Body of pancreas (tissue), 4 donors: Measurements from ENCODE around the gene NKX1-2. TPM values are rescaled to one million over a fixed set of nuclear protein-coding genes. Genes with fewer than 3 reads are reported as not detected.
"Not testable (repeated sequence)": the region's sequence is repeated elsewhere in the genome, so short reads cannot be mapped to it uniquely, and the experiment has no call there.

ENCODE experiments used
- ATAC-seq: fragments of 150-250 bp; one replicate; pipeline ENCODE4 v1.9.1; 2016
- DNase-seq, 4 donors: peaks; one replicate each; pipeline ENCODE4 v3.0.0-alpha.2; 2019
- H3K27ac ChIP-seq, 4 donors: fragments of 200-600 bp; sonication (generic); 1 replicate in 3 of 4; 2 replicates in 1 of 4; pipeline versions ENCODE4 v1.5.1 to v1.6.1; 2016 to 2019; ENCODE audit warnings: mild to moderate bottlenecking in 1 of 4, mixed read lengths in 1 of 4, moderate library complexity in 1 of 4
- H3K27me3 ChIP-seq, 2 donors: fragments of 200-600 bp; sonication (generic); one replicate each; pipeline ENCODE4 v1.6.0; 2016; ENCODE audit warnings: mild to moderate bottlenecking in 1 of 2
- H3K36me3 ChIP-seq, 2 donors: fragments of 200-600 bp; sonication (generic); replicated peaks in 1 of 2; 2 replicates each; pipeline ENCODE4 v1.5.1; 2016; ENCODE audit warnings: low read depth in 2 of 2; ENCODE audit not compliant: insufficient read depth in 1 of 2
- H3K4me1 ChIP-seq: fragments of 200-600 bp; sonication (generic); one replicate; pipeline ENCODE4 v1.6.0; 2016
- H3K4me3 ChIP-seq, 2 donors: fragments of 200-600 bp; sonication (generic); 1 replicate in 1 of 2; 2 replicates in 1 of 2; pipeline ENCODE4 v1.5.1; 2016 to 2019
- H3K9me3 ChIP-seq, 3 donors: fragments of 200-600 bp; sonication (generic); 1 replicate in 2 of 3; 2 replicates in 1 of 3; pipeline ENCODE4 v1.5.1; 2016
- CTCF ChIP-seq, 7 experiments: fragments of 450-650 bp in 4 of 7; fragments of 200-600 bp in 3 of 7; sonication (generic) in 3 of 7; IDR thresholded peaks; one replicate each; pipeline ENCODE4 v1.5.1; 2016 to 2019; ENCODE audit warnings: antibody characterized with exemption in 7 of 7
- POLR2A ChIP-seq, 3 donors: fragments of 450-650 bp; IDR thresholded peaks; one replicate each; pipeline ENCODE4 v1.6.1; 2016; ENCODE audit warnings: antibody characterized with exemption in 3 of 3, mild to moderate bottlenecking in 2 of 3
- WGBS, 2 donors: methylation state at CpG; one replicate each; pipeline ENCODE4 v1.1.5; 2017; 5-methylcytosine and 5-hydroxymethylcytosine counted together
- intact Hi-C: fragments of 100-400 bp; cut with DNase I; formaldehyde crosslinking; loops from one replicate; pipeline ENCODE4 v1.15.1; 2023
- total RNA-seq, 2 donors: library from RNA; depleted of rRNA; stranded (reverse); fragments of >200 nt; gene quantifications; one replicate each; pipeline ENCODE4 v1.1.0, GENCODE V29; 2016

NKX1-2 gene
- total RNA-seq, 2 donors from 2014 or later, result not detected

DNA sequence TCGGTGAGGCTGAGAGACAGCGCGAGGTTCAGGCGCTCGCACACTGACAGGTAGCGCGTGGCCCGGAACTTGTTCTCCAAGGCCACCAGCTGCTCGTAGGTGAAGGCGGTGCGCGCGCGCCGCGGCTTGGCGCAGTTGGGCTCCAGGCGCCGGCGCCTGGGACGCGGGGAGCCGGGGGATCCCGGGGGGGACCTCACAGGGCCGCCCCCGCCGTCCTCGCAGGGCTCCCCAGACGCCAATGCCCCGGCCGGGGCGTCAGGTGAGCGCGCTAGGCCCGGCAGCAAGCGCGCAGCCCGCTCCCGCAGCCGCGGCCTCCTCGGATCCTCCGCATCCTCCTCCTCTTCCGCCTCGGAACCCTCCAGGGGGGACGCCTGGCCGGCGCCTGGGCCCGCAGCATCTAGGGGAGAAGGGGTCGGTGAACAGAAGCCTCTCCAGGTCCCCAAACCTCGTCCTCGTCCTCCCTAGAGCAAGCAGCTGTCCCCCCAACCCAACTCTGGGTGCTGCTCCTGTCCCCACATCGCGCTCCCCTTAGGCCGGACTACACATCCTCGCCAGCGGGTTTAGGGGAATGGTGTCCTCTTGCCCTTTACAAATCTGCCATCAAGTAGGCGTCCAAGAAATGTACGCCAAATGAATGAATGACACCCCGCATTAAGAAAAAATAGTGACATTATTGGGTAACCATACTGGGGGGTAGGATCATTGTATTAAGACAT lies 1.9 kb downstream of the NKX1-2 start:
- WGBS, 2 donors, result 2 to 11% methylated on average over 8 to 59 of the region's 60 CpGs
- no peak overlapping the region for H3K4me3 ChIP-seq
- intact Hi-C loops, result no loop called here
- ATAC-seq, result peak; percentile 18
- no peak overlapping the region for H3K27ac ChIP-seq
- no peaks in the 10 kb centered on the region for H3K36me3 ChIP-seq
- peaks cover 0 to 37% of the 10 kb centered on the region in 2 donors for H3K27me3 ChIP-seq
- TF ChIP-seq CTCF (IDR thresholded peaks at IDR 0.05) (no peak), POLR2A (IDR thresholded peaks at IDR 0.05) (no peak)
- H3K4me1 ChIP-seq, result peaks cover 28% of the 10 kb centered on the region
- H3K9me3 ChIP-seq, result no peaks in the 10 kb centered on the region
- peak in 2 of 4 donors; percentile 20 to 43 for DNase-seq

- Histone ChIP-seq H3K4me1 (peaks cover 28% of the 10 kb centered on the region), H3K27me3 (peaks cover 0 to 37% of the 10 kb centered on the region in 2 donors), H3K4me3 (no peak overlapping the region), H3K9me3 (no peaks in the 10 kb centered on the region), H3K27ac (no peak overlapping the region), H3K36me3 (no peaks in the 10 kb centered on the region)
- intact Hi-C loops, result no loop called here
- DNase-seq, result no peak
- TF ChIP-seq CTCF (IDR thresholded peaks at IDR 0.05) (no peak), POLR2A (IDR thresholded peaks at IDR 0.05) (no peak)
- ATAC-seq, result no peak
- 12 to 23% methylated on average over 27 to 63 of the region's 71 CpGs for WGBS, 2 donors
Measured at GRCh38 chr10:124446830-124447750, 2.7 kb downstream of the NKX1-2 start.

- H3K27ac ChIP-seq, H3K36me3 ChIP-seq, H3K4me1 ChIP-seq, H3K27me3 ChIP-seq, H3K4me3 ChIP-seq, intact Hi-C loops, DNase-seq, H3K9me3 ChIP-seq, ATAC-seq: not testable (repeated sequence)
- WGBS, 2 donors, result 72 to 78% methylated on average over 5 of the region's 5 CpGs
Measured at GRCh38 chr10:124441694-124442093, 8.1 kb downstream of the NKX1-2 start.

DNA sequence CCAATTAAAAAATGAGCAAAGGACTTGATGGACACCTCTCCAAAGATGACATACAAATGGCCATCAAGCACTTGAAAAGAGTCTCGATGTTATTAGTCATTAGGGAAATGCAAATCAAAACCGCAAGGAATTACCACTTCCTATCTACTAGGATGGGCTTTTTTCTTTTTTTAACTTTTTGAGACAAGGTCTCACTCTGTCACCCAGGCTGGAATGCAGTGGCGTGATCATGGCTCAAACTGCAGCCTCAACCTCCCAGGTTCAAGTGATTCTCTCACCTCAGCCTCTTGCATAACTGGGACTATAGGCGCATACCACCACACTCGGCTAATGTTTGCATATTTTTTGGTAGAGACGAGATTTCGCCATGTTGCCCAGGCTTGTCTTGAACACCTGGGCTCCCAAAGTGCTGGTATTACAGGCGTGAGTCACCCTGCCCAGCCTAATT lies 13.6 kb downstream of the NKX1-2 start:
- WGBS, 2 donors, result 74 to 75% methylated on average over 8 of the region's 8 CpGs
- intact Hi-C loops, result no loop called here
- ATAC-seq (no peak), DNase-seq (no peak)
- Histone ChIP-seq H3K9me3 (no peaks in the 10 kb centered on the region), H3K36me3 (no peaks in the 10 kb centered on the region), H3K27ac (no peak overlapping the region), H3K4me3 (no peak overlapping the region), H3K27me3 (no peaks in the 10 kb centered on the region), H3K4me1 (no peaks in the 10 kb centered on the region)
- TF ChIP-seq POLR2A (IDR thresholded peaks at IDR 0.05) (no peak), CTCF (IDR thresholded peaks at IDR 0.05) (no peak)

GRCh38 chr10:124435683-124436082 lies 14.2 kb downstream of the NKX1-2 start:
- H3K36me3 ChIP-seq, H3K4me1 ChIP-seq, intact Hi-C loops, H3K27ac ChIP-seq, ATAC-seq, H3K27me3 ChIP-seq, H3K9me3 ChIP-seq, H3K4me3 ChIP-seq, DNase-seq: not testable (repeated sequence)
- WGBS, 2 donors, result 86 to 92% methylated on average over 4 of the region's 4 CpGs
